Testis (tissue), 3 donors: ENCODE results near the gene ZNF224. TPM values are rescaled to one million over a fixed set of nuclear protein-coding genes. Genes with fewer than 3 reads are reported as not detected.

ENCODE experiments used
- DNase-seq: peaks from one replicate; pipeline ENCODE4 v3.0.0-alpha.2; 2019
- H3K27ac ChIP-seq, 2 donors: fragments of 200-600 bp; sonication (generic); one replicate each; pipeline ENCODE4 v1.5.1; 2019
- H3K27me3 ChIP-seq: fragments of 200-600 bp; sonication (generic); one replicate; pipeline ENCODE4 v1.5.1; 2019
- H3K36me3 ChIP-seq: fragments of 200-600 bp; sonication (generic); one replicate; pipeline ENCODE4 v1.5.1; 2017; ENCODE audit warnings: low read depth; ENCODE audit errors: missing control alignments
- H3K4me1 ChIP-seq: fragments of 200-600 bp; sonication (generic); one replicate; pipeline ENCODE4 v1.5.1; 2019
- H3K4me3 ChIP-seq, 2 donors: fragments of 200-600 bp; sonication (generic); one replicate each; pipeline ENCODE4 v1.5.1; 2017 to 2019
- H3K9me3 ChIP-seq: fragments of 200-600 bp; sonication (generic); one replicate; pipeline ENCODE4 v1.5.1; 2017
- POLR2A ChIP-seq: fragments of 450-650 bp; IDR thresholded peaks from one replicate; pipeline ENCODE4 v1.6.1; 2017; ENCODE audit warnings: antibody characterized with exemption, mild to moderate bottlenecking, moderate library complexity
- WGBS, 2 donors: methylation state at CpG; one replicate each; pipeline ENCODE4 v1.1.5; 2018; 5-methylcytosine and 5-hydroxymethylcytosine counted together
- intact Hi-C: fragments of 100-400 bp; cut with DNase I; formaldehyde crosslinking; loops from one replicate; pipeline ENCODE4 v1.15.1; 2023; ENCODE audit warnings: low total_unique reads
- polyA plus RNA-seq: library from polyadenylated mRNA; stranded (reverse); fragments of 350-450 nt; fragmentation: Illumina TruSeq; extraction: RNeasy Lipid Tissue Mini Kit (QIAGEN cat#74804); gene quantifications from one replicate; pipeline ENCODE4 v1.2.3, GENCODE V29; 2014; ENCODE audit warnings: low read depth, low replicate concordance; ENCODE audit not compliant: insufficient read depth
- total RNA-seq, 2 donors: library from RNA; depleted of rRNA; stranded (reverse); fragments of >200 nt; gene quantifications; one replicate each; pipeline ENCODE4 v1.2.3, GENCODE V29; 2016
- TF ChIP-seq, protein P1 (sequence below), 3 experiments: fragments of 450-650 bp in 2 of 3; fragments of 200-600 bp in 1 of 3; sonication (generic) in 1 of 3; IDR thresholded peaks; one replicate each; pipeline ENCODE4 v1.5.1; 2016 to 2019; ENCODE audit warnings: antibody characterized with exemption in 3 of 3, mild to moderate bottlenecking in 2 of 3, moderate library complexity in 1 of 3

Gene ZNF224
- total and polyA plus RNA-seq, 3 donors from 2014 or later, result 11.3 to 22.7 (median 21.8) TPM

DNA sequence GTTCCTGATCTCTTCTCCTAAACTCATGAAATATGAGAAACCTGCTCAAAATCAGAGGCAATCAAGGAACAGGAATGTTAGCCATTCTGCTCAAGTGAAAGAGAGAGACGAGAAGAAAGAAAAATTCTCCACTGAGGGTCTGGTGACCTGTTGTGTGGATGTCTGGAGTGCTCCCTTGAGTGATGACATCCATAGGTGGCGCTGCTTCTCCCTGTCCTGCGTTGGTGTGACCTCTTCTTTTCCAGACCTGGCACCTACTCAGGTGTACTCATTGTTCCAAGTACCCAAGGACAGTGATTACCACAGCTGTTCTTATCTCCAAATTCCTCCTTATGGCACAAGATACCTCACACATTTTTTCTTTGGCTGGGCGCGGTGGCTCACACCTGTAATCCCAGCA lies 38.3 kb upstream of the ZNF224 start:
- TF ChIP-seq, protein P1, sequence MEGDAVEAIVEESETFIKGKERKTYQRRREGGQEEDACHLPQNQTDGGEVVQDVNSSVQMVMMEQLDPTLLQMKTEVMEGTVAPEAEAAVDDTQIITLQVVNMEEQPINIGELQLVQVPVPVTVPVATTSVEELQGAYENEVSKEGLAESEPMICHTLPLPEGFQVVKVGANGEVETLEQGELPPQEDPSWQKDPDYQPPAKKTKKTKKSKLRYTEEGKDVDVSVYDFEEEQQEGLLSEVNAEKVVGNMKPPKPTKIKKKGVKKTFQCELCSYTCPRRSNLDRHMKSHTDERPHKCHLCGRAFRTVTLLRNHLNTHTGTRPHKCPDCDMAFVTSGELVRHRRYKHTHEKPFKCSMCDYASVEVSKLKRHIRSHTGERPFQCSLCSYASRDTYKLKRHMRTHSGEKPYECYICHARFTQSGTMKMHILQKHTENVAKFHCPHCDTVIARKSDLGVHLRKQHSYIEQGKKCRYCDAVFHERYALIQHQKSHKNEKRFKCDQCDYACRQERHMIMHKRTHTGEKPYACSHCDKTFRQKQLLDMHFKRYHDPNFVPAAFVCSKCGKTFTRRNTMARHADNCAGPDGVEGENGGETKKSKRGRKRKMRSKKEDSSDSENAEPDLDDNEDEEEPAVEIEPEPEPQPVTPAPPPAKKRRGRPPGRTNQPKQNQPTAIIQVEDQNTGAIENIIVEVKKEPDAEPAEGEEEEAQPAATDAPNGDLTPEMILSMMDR (IDR thresholded peaks at IDR 0.05), result no peak
- no peak for TF ChIP-seq POLR2A
- no peaks in the 10 kb centered on the region for H3K36me3 ChIP-seq
- 70 to 90% methylated on average over 5 of the region's 5 CpGs for WGBS, 2 donors

GRCh38 chr19:44059229-44059628 lies 34.9 kb upstream of the ZNF224 start:
- no peaks in the 10 kb centered on the region for H3K27me3 ChIP-seq
- intact Hi-C loops, result loop anchor here (10.0 kb wide), 1 partner anchor 56 kb away; the partner anchor contains the start of gene ZNF225
- 100% methylated on average over 2 of the region's 2 CpGs for WGBS, 2 donors
- TF ChIP-seq POLR2A, result no peak
- TF ChIP-seq, protein P1 (IDR thresholded peaks at IDR 0.05), result no peak
- H3K4me3 ChIP-seq, result no peak overlapping the region
- H3K9me3 ChIP-seq, result no peaks in the 10 kb centered on the region
- DNase-seq, result no peak
- H3K4me1 ChIP-seq, result no peaks in the 10 kb centered on the region
- no peak overlapping the region for H3K27ac ChIP-seq
- H3K36me3 ChIP-seq, result no peaks in the 10 kb centered on the region

More for the DNA sequence above, 38.3 kb upstream of the ZNF224 start:
- Histone ChIP-seq H3K4me3 (no peak overlapping the region), H3K27ac (no peak overlapping the region), H3K4me1 (peaks cover 6% of the 10 kb centered on the region), H3K27me3 (no peaks in the 10 kb centered on the region), H3K9me3 (no peaks in the 10 kb centered on the region)
- no peak for DNase-seq
- intact Hi-C loops, result loop anchor here (10.0 kb wide), 1 partner anchor 59 kb away; the partner anchor contains the start of gene ZNF225

DNA sequence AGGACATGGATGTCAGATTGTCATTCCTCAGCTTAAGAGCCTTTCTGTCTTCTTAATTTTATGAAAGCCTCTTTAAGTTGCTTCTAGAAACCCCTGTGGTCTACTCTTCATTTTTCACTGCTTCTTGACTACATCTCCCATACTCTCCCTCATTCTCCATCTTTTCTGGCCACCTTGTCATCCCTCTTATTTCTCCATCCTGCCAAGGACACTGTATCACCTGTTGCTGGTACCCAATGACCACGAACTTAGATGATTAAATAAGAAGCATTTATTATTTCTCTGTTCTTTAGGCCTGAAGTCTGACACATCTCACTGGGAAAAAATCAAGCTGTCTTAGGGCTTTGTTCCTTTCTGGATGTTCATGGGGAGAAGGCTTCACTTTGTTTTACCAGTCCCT lies 33.1 kb upstream of the ZNF224 start:
- no peak for DNase-seq
- Histone ChIP-seq H3K27me3 (no peaks in the 10 kb centered on the region), H3K9me3 (no peaks in the 10 kb centered on the region), H3K27ac (no peak overlapping the region), H3K4me1 (no peaks in the 10 kb centered on the region), H3K36me3 (no peaks in the 10 kb centered on the region), H3K4me3 (no peak overlapping the region)
- no peak for TF ChIP-seq POLR2A
- TF ChIP-seq, protein P1 (IDR thresholded peaks at IDR 0.05), result no peak
- 100% methylated on average over 1 of the region's 1 CpG for WGBS, 2 donors
- intact Hi-C loops, result no loop called here

- H3K4me1 ChIP-seq, result no peaks in the 10 kb centered on the region
- WGBS, 2 donors, result 63 to 65% methylated on average over 3 of the region's 3 CpGs
- DNase-seq, result no peak
- no peak overlapping the region for H3K27ac ChIP-seq
- no peak overlapping the region for H3K4me3 ChIP-seq
- H3K9me3 ChIP-seq, result no peaks in the 10 kb centered on the region
- no peaks in the 10 kb centered on the region for H3K27me3 ChIP-seq
- TF ChIP-seq, protein P1 (IDR thresholded peaks at IDR 0.05), result no peak
- no peak for TF ChIP-seq POLR2A
- intact Hi-C loops, result no loop called here
- no peaks in the 10 kb centered on the region for H3K36me3 ChIP-seq
Measured at GRCh38 chr19:44066305-44066704, 27.9 kb upstream of the ZNF224 start.

GRCh38 chr19:44069415-44069814 lies 24.7 kb upstream of the ZNF224 start:
- no peak for DNase-seq
- WGBS, 2 donors, result 88 to 90% methylated on average over 1 of the region's 1 CpG
- Histone ChIP-seq H3K4me3 (no peak overlapping the region), H3K9me3 (no peaks in the 10 kb centered on the region), H3K4me1 (no peaks in the 10 kb centered on the region), H3K36me3 (no peaks in the 10 kb centered on the region), H3K27me3 (no peaks in the 10 kb centered on the region), H3K27ac (no peak overlapping the region)
- intact Hi-C loops, result no loop called here
- TF ChIP-seq, protein P1 (IDR thresholded peaks at IDR 0.05), result no peak
